Endothelial cell of umbilical vein (primary cell): ENCODE measurements around the gene SLAIN2.
"Not testable (repeated sequence)": the region's sequence is repeated elsewhere in the genome, so short reads cannot be mapped to it uniquely, and the experiment has no call there.

Source experiments
- EZH2 ChIP-seq: IDR thresholded peaks from 2 replicates; pipeline ENCODE4 v1.6.1; 2012; ENCODE audit warnings: borderline replicate concordance, low read depth, mild to moderate bottlenecking, moderate library complexity, low read length, inconsistent platforms; ENCODE audit not compliant: severe bottlenecking
- MYC ChIP-seq: IDR thresholded peaks from one replicate; pipeline ENCODE4 v1.6.1; 2011; ENCODE audit warnings: mild to moderate bottlenecking, low read depth, low read length
- POLR2A ChIP-seq: IDR thresholded peaks from 2 replicates; pipeline ENCODE4 v1.6.1; 2012; ENCODE audit warnings: low read depth, mild to moderate bottlenecking, control low read depth, low read length
- POLR2AphosphoS5 ChIP-seq: IDR thresholded peaks from 2 replicates; pipeline ENCODE4 v1.6.1; 2012; ENCODE audit warnings: low read depth, mild to moderate bottlenecking, control low read depth, low read length, moderate library complexity; ENCODE audit not compliant: insufficient read depth
- TF ChIP-seq, protein P1 (sequence below), 2 donors: IDR thresholded peaks; 1 replicate in 1 of 2; 2 replicates in 1 of 2; pipeline ENCODE4 v1.5.1; 2011; ENCODE audit warnings: low read length in 2 of 2, mild to moderate bottlenecking in 2 of 2, moderate library complexity in 2 of 2, control low read depth in 1 of 2, inconsistent platforms in 1 of 2, low read depth in 1 of 2; ENCODE audit not compliant: insufficient read depth in 1 of 2; ENCODE audit errors: extremely low read depth in 1 of 2

DNA sequence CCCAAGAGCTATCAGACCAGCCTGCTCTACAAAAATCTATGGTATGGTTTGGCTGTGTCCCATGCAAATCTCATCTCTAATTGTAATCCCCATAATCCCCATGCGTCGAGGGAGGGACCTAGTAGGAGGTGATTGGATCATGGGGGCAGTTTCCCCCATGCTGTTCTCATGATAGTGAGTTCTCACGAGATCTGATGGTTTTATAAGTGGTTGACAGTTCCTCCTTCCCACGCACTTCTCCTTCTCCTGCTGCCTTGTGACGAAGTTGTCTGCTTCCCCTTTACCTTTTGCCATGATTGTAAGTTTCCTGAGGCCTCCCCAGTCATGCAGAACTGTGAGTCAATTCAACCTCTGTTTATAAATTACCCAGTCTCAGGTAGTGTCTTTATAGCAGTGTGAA lies 99.6 kb downstream of the SLAIN2 start:
- TF ChIP-seq, protein P1, sequence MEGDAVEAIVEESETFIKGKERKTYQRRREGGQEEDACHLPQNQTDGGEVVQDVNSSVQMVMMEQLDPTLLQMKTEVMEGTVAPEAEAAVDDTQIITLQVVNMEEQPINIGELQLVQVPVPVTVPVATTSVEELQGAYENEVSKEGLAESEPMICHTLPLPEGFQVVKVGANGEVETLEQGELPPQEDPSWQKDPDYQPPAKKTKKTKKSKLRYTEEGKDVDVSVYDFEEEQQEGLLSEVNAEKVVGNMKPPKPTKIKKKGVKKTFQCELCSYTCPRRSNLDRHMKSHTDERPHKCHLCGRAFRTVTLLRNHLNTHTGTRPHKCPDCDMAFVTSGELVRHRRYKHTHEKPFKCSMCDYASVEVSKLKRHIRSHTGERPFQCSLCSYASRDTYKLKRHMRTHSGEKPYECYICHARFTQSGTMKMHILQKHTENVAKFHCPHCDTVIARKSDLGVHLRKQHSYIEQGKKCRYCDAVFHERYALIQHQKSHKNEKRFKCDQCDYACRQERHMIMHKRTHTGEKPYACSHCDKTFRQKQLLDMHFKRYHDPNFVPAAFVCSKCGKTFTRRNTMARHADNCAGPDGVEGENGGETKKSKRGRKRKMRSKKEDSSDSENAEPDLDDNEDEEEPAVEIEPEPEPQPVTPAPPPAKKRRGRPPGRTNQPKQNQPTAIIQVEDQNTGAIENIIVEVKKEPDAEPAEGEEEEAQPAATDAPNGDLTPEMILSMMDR (IDR thresholded peaks at IDR 0.05; ENCODE audit: extremely low read depth in 1 of 2, insufficient read depth in 1 of 2, low read depth in 1 of 2, low read length in 2 of 2), result not testable (repeated sequence)
- TF ChIP-seq POLR2AphosphoS5, EZH2, POLR2A, MYC: not testable (repeated sequence)
